NB4 (cell line): ENCODE results near the gene CPED1.

Experiments
- MAX ChIP-seq: IDR thresholded peaks from 2 replicates; pipeline ENCODE4 v1.6.1; 2011; ENCODE audit warnings: low read depth, low read length
- POLR2A ChIP-seq: IDR thresholded peaks from 2 replicates; pipeline ENCODE4 v1.6.1; 2011; ENCODE audit warnings: mild to moderate bottlenecking; ENCODE audit not compliant: insufficient read length; ENCODE audit errors: extremely low read depth
- TF ChIP-seq, protein P1 (sequence below): IDR thresholded peaks from one replicate; pipeline ENCODE4 v1.5.1; 2012; ENCODE audit warnings: low read depth, low read length

GRCh38 chr7:121080913-121081326 is 92.4 kb downstream of the CPED1 start:
- TF ChIP-seq, protein P1, sequence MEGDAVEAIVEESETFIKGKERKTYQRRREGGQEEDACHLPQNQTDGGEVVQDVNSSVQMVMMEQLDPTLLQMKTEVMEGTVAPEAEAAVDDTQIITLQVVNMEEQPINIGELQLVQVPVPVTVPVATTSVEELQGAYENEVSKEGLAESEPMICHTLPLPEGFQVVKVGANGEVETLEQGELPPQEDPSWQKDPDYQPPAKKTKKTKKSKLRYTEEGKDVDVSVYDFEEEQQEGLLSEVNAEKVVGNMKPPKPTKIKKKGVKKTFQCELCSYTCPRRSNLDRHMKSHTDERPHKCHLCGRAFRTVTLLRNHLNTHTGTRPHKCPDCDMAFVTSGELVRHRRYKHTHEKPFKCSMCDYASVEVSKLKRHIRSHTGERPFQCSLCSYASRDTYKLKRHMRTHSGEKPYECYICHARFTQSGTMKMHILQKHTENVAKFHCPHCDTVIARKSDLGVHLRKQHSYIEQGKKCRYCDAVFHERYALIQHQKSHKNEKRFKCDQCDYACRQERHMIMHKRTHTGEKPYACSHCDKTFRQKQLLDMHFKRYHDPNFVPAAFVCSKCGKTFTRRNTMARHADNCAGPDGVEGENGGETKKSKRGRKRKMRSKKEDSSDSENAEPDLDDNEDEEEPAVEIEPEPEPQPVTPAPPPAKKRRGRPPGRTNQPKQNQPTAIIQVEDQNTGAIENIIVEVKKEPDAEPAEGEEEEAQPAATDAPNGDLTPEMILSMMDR: no peak
- TF ChIP-seq POLR2A: no peak
- no peak for TF ChIP-seq MAX
